HFF-Myc (cell line): ENCODE results near the gene ORMDL2.

ENCODE experiments used
- DNase-seq: peaks from one replicate; pipeline ENCODE4 v3.0.0-alpha.2; 2011; ENCODE audit warnings: low read depth; ENCODE audit errors: extremely low read depth
- H3K4me3 ChIP-seq: replicated peaks from 2 replicates; pipeline ENCODE4 v1.5.1; 2011; ENCODE audit warnings: low read depth, mild to moderate bottlenecking, control low read depth, low read length
- TF ChIP-seq, protein P1 (sequence below): IDR thresholded peaks from 2 replicates; pipeline ENCODE4 v1.5.1; 2012; ENCODE audit warnings: mild to moderate bottlenecking, low read depth, low read length, control low read depth; ENCODE audit errors: missing control alignments

ORMDL2 gene

DNA sequence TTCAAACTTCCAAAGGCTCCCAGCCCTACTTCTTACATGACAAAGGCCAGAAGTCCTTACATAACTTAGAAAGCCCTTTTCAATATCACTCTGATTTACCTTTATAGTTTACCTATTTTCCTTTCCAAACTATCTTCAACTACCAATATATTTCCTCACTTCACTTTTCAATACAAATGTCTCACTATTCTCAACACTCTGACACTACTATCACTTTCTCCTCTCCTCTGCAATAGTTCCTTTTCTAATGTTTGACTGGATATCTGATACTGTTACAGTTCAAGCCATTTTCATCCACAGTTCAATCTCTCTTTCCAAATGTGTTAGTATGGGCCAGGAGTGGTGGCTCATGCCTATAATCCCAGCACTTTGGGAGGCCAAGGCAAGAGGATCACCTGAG is 3.6 kb upstream of the ORMDL2 start:
- no peak overlapping the region for H3K4me3 ChIP-seq
- DNase-seq, result no peak
- TF ChIP-seq, protein P1, sequence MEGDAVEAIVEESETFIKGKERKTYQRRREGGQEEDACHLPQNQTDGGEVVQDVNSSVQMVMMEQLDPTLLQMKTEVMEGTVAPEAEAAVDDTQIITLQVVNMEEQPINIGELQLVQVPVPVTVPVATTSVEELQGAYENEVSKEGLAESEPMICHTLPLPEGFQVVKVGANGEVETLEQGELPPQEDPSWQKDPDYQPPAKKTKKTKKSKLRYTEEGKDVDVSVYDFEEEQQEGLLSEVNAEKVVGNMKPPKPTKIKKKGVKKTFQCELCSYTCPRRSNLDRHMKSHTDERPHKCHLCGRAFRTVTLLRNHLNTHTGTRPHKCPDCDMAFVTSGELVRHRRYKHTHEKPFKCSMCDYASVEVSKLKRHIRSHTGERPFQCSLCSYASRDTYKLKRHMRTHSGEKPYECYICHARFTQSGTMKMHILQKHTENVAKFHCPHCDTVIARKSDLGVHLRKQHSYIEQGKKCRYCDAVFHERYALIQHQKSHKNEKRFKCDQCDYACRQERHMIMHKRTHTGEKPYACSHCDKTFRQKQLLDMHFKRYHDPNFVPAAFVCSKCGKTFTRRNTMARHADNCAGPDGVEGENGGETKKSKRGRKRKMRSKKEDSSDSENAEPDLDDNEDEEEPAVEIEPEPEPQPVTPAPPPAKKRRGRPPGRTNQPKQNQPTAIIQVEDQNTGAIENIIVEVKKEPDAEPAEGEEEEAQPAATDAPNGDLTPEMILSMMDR, result no peak

DNA sequence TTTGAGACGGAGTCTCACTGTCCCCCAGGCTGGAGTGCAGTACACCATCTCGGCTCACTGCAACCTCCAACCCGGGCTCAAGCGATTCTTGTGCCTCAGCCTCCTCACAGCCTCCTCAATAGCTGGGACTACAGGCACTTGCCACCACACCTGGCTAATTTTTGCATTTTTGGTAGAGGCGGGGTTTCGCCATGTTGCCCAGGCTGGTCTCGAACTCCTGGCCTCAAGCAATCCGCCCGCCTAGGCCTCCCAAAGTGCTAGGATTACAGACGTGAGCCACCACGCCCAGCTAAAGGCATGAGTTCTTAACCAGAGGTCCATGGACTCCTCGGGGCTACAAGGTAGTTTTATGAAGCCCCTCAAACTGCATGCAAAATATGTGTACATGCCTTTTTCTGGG is 2.4 kb upstream of the ORMDL2 start:
- TF ChIP-seq, protein P1, result no peak
- peak overlapping the region; percentile 84 for H3K4me3 ChIP-seq
- no peak for DNase-seq

DNA sequence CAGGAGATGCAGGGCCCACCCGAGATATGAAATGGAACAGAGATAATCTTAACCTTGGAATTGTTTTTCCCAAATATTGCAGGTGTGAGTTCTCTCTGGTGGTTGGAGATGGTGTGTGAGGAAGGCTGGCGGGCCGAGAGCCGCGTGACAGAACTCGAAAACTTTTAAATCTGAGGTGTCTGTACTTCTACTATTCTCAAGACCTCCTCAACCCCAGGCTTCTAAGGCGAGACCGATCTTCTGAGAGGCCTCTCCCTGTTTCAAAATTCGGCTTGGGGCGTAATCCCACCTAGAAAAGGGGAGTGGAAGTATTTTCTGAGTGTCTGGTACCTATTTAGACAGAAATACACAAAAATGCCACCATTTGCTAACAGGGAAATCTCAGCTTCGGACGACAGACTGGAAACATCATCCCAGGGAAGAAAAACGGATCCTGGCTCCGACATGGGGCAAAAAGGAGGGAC is 928 bp upstream of the ORMDL2 start:
- DNase-seq, result no peak
- TF ChIP-seq, protein P1, result no peak
- peak overlapping the region; percentile 84 for H3K4me3 ChIP-seq

DNA sequence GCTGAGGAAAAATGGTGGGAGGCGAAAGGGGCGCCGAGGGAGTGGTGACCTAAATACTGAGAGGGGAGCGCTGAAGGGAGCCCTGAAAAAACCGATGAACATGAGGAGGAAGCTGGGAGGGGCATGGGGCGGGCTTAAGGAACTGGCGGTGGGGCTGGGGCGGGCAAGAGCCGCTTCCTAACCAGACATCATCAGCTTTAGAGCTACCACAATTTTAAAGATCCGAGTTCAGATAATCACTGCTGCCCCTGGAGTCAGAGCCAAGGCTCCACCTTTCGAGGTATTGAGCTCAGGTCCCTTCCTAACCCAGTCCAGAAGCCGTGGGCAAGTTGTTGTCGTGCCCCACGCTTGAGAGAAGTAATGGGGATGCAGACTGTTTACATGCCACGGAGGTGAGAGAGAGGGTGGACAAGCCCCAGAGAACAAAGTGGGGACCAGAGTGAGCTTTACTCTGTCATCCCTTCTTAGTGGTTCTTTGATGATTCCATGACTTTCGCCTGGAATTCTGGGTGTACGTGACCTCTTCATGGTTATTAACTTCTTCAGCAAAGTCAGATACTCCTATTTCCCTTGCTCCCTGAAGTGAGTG is 393 bp downstream of the ORMDL2 start:
- DNase-seq, result no peak
- peak overlapping the region; percentile 84 for H3K4me3 ChIP-seq
- TF ChIP-seq, protein P1, result no peak

DNA sequence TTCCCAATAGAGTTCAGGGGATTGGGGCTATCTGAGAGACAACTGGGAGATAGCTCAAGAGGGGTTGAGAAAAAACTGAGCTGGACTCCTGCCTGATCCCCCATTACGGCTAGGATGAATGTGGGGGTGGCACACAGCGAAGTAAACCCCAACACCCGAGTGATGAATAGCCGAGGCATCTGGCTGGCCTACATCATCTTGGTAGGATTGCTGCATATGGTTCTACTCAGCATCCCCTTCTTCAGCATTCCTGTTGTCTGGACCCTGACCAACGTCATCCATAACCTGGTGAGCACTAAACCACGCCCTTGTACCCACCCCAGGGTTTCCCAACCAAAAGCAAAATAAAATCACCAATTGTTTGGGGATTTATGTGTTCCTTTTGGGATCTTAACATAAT is 1.0 kb downstream of the ORMDL2 start:
- H3K4me3 ChIP-seq, result peak overlapping the region; percentile 84
- TF ChIP-seq, protein P1, result no peak
- DNase-seq, result no peak

DNA sequence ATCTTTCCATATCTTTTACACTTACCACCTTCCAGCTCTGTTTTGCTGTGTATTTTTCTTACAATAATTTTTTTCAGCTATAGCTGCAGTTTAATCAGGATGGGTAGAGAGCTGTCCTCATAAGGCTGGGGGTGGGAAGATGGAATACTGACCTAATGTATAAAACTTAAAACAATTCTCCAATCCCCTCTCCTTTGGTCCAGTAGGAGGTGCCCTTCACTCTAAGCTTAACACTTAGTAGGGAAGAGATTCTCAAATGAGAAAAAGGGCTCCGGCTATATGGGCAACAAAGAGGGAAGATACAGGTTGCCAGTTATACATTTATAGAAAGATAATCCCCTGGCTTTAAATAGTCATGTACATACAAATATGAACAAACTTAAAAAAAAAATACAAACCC is 2.8 kb downstream of the ORMDL2 start:
- no peak for DNase-seq
- TF ChIP-seq, protein P1, result peak; percentile 52
- no peak overlapping the region for H3K4me3 ChIP-seq

DNA sequence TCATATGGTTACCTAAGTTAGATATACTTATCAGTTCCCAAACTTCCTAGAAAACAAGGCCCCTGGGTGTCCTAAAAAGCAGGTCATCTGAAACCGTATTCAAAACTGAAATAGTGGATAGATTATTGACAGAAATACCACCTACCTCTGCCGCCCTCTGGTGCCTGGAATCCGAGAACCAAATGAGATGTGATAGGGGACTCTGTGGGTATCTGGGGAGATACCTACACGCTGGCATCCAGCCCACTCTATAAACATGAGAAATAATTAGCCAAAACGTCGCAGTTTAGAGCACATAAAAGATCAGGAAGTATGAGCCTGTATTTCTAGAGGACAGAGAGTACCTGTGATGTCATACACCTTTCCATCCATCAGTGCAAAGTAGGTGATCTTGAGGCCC is 4.4 kb downstream of the ORMDL2 start:
- TF ChIP-seq, protein P1, result no peak
- H3K4me3 ChIP-seq, result no peak overlapping the region
- no peak for DNase-seq
